Mucosa of descending colon (tissue), 3 donors: ENCODE measurements around the gene EZH1. TPM values are rescaled to one million over a fixed set of nuclear protein-coding genes. Genes with fewer than 3 reads are reported as not detected.

ENCODE experiments used
- ATAC-seq: fragments of 200-7000 bp; cut with Tn5 transposase; one replicate; pipeline ENCODE4 v1.9.1; 2020; ENCODE audit warnings: mild to moderate bottlenecking, moderate library complexity
- DNase-seq, 3 donors: peaks; one replicate each; pipeline ENCODE4 v3.0.0-alpha.2; 2020
- H3K36me3 ChIP-seq: fragments of 200-600 bp; one replicate; pipeline ENCODE4 v1.8.0; 2021; ENCODE audit warnings: low read depth, mild to moderate bottlenecking
- H3K4me1 ChIP-seq: fragments of 200-600 bp; one replicate; pipeline ENCODE4 v1.8.0; 2021; ENCODE audit warnings: low read depth, mild to moderate bottlenecking
- H3K4me3 ChIP-seq: fragments of 200-600 bp; one replicate; pipeline ENCODE4 v1.8.0; 2021; ENCODE audit warnings: mild to moderate bottlenecking
- H3K9me3 ChIP-seq: fragments of 200-600 bp; one replicate; pipeline ENCODE4 v1.8.0; 2021; ENCODE audit warnings: mild to moderate bottlenecking
- intact Hi-C, 2 donors: fragments of 100-400 bp; cut with DNase I in 1 of 2; cut with micrococcal nuclease in 1 of 2; formaldehyde crosslinking; loops; one replicate each; pipeline versions ENCODE4 v1.11.0 to v1.11.1; 2022; cut with DNase I, micrococcal nuclease
- total RNA-seq, 3 donors: library from RNA; stranded (reverse); fragmentation: NEBNext Ultra II Directional in 2 of 3; extraction: Animal tissue kit (Norgen Biotek cat#: 25700) in 2 of 3; gene quantifications; one replicate each; pipeline versions ENCODE4 v1.2.1 to v1.2.4, GENCODE V29; 2021 to 2023
- TF ChIP-seq, protein P1 (sequence below): fragments of 200-600 bp; IDR thresholded peaks from one replicate; pipeline ENCODE4 v1.8.0; 2022; ENCODE audit warnings: antibody characterized with exemption, mild to moderate bottlenecking
- donor health status: DM: no; HTN: no; CAD: no; lungs with moderate emphysema.
- donor health status: DM: no; HTN: no; CAD: no.
- donor health status: DM: no; HTN: yes; CAD: no.

The EZH1 gene
- total RNA-seq, 3 donors from 2014 or later = 23.8 to 53.7 (median 31.7) TPM

GRCh38 chr17:42677921-42678781 lies 66.7 kb downstream of the EZH1 start:
- intact Hi-C loops = loop anchor here in 1 of 2 donors (10.0 kb wide), 1 partner anchor 103 kb away; the partner anchor contains the start of gene PSMC3IP
- H3K36me3 ChIP-seq = no peaks in the 10 kb centered on the region
- peaks cover 66% of the 10 kb centered on the region for H3K4me1 ChIP-seq
- peak overlapping the region; percentile 50 for H3K4me3 ChIP-seq
- ATAC-seq (peak; percentile 53), DNase-seq (peak; percentile 89 to 93 (median 90))
- TF ChIP-seq, protein P1, sequence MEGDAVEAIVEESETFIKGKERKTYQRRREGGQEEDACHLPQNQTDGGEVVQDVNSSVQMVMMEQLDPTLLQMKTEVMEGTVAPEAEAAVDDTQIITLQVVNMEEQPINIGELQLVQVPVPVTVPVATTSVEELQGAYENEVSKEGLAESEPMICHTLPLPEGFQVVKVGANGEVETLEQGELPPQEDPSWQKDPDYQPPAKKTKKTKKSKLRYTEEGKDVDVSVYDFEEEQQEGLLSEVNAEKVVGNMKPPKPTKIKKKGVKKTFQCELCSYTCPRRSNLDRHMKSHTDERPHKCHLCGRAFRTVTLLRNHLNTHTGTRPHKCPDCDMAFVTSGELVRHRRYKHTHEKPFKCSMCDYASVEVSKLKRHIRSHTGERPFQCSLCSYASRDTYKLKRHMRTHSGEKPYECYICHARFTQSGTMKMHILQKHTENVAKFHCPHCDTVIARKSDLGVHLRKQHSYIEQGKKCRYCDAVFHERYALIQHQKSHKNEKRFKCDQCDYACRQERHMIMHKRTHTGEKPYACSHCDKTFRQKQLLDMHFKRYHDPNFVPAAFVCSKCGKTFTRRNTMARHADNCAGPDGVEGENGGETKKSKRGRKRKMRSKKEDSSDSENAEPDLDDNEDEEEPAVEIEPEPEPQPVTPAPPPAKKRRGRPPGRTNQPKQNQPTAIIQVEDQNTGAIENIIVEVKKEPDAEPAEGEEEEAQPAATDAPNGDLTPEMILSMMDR = no peak
- no peaks in the 10 kb centered on the region for H3K9me3 ChIP-seq

- intact Hi-C loops = loop anchor here in 1 of 2 donors (10.0 kb wide), 1 partner anchor 102 kb away; the partner anchor contains the start of gene PSMC3IP
- TF ChIP-seq, protein P1 = no peak
- peak; percentile 79 for ATAC-seq
Observed at GRCh38 chr17:42677012-42677857, 67.6 kb downstream of the EZH1 start.

DNA sequence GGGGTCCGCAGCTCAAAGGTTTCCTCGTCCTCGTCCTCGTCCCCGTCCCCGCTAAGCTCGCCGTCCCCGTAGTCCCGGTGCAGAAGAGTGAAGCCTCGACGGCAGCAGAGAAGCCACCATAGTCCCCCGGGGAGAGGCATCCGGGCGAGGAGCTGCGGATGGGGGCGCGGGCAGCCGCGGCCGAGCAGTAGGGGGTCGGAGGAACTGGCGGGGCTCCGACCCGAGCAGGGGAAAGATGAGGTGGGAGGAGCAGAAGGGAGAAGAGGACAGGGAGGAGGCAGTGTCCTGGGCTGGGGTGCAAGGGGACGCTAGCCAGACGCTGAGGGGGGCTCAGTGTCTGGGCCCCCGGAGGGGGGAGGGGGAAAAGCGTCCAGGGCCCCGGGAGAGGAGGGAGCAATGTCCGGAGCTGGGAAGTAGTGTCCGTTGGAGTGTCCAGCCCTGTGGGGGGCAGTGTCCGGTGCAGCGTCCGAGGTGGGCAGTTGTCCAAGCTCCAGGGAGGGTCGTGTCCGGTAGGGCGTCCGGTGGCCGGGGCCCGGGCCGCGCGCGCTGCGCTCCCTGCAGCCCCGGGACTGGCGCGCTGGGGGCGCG lies 68.3 kb downstream of the EZH1 start, which contains the start of gene PLEKHH3:
PLEKHH3 (minus strand) TSS at position 571 of the 588 bp plus-strand sequence; CDS start at position 140, 431 bp downstream.
- no peaks in the 10 kb centered on the region for H3K36me3 ChIP-seq
- DNase-seq = peak in 1 of 3 donors; percentile 70
- peak within 1 kb of the TSS; percentile 63 for H3K4me3 ChIP-seq
- peaks cover 53% of the 10 kb centered on the region for H3K4me1 ChIP-seq
- no peaks in the 10 kb centered on the region for H3K9me3 ChIP-seq
- ATAC-seq = peak; percentile 0
- TF ChIP-seq, protein P1 = no peak
- intact Hi-C loops = loop anchor here in 1 of 2 donors (10.0 kb wide), 1 partner anchor 102 kb away; the partner anchor contains the start of gene PSMC3IP

More at GRCh38 chr17:42677012-42677857, 67.6 kb downstream of the EZH1 start:
- H3K4me1 ChIP-seq = peaks cover 57% of the 10 kb centered on the region
- H3K9me3 ChIP-seq = no peaks in the 10 kb centered on the region
- peak overlapping the region; percentile 63 for H3K4me3 ChIP-seq
- DNase-seq = peak; percentile 100
- H3K36me3 ChIP-seq = no peaks in the 10 kb centered on the region

DNA sequence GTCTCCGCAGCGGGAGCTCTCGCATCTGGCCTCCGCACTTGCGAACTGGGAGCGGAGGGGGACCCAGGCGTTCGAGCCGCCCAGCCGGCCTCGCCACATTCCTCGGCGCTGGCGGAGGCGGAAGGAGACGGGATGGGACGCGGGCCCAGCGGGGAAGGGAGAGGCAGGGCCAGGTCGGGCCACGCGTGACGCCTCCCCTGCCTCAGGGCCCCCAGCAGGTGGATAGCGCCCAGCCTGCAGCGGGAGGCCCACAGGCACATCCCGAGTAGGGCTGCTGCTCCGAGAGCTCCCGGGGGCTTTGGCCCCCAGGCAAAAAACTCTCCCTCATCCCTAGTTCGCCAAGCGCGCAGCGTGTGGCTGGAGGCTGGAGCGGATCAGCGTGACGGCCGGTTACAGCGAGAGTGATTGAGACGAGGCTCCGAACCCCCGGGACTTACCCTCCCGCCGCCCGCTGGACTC lies 68.8 kb downstream of the EZH1 start:
- ATAC-seq (peak; percentile 16), DNase-seq (peak in 2 of 3 donors; percentile 69 to 84)
- TF ChIP-seq, protein P1 = no peak
- H3K4me3 ChIP-seq = peak overlapping the region; percentile 63
- peaks cover 51% of the 10 kb centered on the region for H3K4me1 ChIP-seq
- no peaks in the 10 kb centered on the region for H3K36me3 ChIP-seq
- intact Hi-C loops = loop anchor here in 1 of 2 donors (10.0 kb wide), 1 partner anchor 101 kb away; the partner anchor contains the start of gene PSMC3IP
- no peaks in the 10 kb centered on the region for H3K9me3 ChIP-seq
